Hypothalamus (tissue), 51 donors: ENCODE results near the gene GATAD2B.
"Not testable (repeated sequence)": the region's sequence is repeated elsewhere in the genome, so short reads cannot be mapped to it uniquely, and the experiment has no call there.

Source experiments
- DNase-seq, 51 donors: peaks; one replicate each; lab custom pipeline; 2025; lab: John Stamatoyannopoulos, UW

GATAD2B gene

DNA sequence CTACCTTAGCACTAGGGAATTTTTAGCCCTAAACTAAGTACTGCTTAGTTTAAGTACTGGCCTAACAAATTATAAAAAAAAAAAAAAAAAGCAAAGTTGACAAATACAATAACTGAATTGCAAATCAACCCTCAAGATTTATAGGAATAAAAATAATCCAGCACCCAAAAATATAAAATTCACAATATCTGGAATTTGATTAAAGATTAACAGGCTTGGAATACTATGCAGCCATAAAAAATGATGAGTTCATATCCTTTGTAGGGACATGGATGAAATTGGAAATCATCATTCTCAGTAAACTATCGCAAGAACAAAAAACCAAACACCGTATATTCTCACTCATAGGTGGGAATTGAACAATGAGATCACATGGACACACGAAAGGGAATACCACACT lies 78.4 kb downstream of the GATAD2B start:
- not testable (repeated sequence) for DNase-seq

DNA sequence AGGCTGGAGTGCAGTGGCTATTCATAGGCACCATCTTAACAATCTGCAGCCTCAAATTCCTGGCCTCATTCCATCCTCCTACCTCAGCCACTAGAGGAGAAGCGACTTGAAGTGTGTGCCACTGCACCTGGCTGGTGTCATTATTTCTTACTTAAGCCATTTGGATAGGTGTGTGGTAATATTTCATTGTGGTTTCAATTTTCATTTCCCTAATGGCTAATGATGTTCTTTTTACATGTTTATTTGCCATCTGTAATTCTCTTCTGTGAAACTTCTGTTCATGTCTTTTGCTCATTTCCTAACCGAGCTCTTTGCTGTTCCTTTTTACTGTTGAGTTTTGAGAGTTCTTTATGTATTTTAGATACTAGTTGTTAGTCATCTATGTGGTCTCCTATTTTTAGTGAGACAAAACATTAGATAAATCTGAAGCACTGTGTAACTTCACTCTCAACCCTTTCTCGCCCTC lies 80.7 kb downstream of the GATAD2B start:
- DNase-seq = no peak

DNA sequence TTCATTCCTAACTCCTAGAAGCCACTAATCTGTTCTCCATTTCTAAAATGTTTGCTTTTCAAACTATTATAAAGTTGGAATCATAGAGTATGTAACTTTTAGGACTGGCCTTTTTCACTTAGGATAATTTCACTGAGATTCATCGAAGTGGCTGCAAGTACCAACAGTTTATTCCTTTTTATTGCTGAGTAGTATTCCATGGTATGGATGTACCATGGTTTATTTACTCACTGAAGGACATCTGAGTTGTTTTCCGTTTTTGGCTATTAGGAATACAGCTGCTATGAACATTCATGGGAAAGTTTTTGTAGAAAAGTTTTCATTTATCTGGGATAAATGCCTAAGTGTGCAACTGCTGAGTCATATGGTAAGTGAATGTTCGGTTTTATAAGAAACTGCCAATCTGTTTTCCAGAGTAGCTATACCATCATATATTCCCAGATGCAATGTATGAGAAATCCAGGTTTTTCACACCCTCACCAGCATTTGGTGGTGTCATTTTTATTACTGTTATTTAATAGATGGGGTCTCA lies 81.2 kb downstream of the GATAD2B start:
- no peak for DNase-seq

DNA sequence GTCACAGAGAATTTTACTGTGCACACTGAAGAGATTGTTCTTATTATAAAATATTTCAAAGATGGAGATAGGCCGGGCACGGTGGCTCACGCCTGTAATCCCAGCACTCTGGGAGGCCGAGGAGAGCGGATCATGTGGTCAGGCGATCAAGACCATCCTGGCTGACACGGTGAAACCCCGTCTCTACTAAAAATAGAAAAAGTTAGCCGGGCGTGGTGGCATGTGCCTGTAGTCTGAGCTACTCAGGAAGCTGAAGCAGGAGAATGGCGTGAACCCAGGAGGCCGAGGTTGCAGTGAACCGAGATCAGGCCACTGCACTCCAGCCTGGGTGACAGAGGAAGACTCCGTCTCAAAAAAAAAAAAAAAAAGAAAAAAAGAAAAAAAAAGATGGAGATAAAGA lies 82.0 kb downstream of the GATAD2B start:
- DNase-seq = not testable (repeated sequence)

DNA sequence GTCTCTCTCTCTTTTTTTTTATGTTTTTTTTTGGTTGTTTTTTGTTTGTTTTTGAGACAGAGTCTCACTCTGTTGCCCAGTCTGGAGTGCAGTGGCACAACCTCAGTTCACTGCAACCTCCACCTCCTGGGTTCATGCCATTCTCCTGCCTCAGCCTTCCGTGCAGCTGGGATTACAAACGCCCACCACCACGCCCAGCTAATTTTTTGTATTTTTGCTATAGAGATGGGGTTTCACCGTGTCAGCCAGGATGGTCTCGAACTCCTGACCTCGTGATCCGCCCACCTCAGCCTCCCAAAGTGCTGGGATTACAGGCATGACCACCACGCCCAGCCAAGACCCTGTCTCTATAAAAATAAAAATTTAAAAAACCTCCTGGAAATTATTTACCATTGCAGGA lies 88.8 kb downstream of the GATAD2B start:
- DNase-seq = not testable (repeated sequence)

DNA sequence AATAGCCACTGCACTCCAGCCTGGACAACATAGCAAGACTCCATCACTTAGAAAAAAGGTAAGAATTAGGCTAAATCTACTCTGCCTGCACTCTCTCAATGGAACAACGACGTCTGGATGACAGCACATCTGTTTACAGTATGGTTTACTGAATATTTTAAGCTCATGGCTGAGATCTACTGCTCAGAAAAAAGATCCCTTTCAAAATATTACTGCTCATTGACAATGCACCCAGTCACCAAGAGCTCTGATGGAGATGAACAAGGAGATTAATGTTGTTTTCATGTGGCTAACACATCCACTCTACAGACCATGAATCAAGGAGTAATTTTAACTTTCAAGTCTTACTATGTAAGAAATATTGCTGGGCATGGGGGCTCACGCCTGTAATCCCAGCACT lies 89.6 kb downstream of the GATAD2B start:
- no peak for DNase-seq

DNA sequence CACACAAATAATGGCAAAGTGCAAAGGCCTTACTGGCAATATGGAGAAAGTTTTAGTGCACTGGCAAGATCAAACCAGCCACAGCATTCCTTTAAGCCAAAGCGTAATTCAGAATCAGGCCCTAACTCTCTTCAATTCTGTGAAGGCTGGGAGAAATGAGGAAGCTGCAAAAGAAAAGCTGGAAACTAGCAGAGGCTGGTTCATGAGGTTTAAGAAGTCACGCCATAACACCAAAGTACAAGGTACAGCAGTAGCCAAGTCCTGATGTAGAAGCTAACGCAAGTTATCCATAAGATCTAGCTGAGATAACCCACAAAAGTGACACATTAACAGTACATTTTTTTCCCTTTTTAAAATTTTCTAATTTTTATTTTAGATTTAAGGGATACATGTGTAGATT lies 90.5 kb downstream of the GATAD2B start:
- no peak for DNase-seq

DNA sequence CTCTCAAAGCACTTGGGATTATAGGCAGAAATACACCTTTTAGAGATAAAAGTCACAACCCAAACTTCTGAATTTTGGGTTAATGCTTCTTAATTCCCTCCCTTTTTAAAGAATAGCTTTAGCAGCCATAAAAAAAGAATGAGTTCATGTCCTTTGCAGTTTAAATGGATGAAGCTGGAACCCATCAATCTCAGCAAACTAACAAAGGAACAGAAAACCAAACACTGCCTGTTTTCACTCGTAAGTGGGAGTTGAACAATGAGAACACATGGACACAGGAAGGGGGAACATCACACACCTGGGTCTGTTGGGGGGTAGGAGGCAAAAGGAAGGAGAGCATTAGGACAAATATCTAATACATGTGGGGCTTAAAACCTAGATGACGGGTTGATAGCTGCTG lies 91.7 kb downstream of the GATAD2B start:
- DNase-seq = no peak

DNA sequence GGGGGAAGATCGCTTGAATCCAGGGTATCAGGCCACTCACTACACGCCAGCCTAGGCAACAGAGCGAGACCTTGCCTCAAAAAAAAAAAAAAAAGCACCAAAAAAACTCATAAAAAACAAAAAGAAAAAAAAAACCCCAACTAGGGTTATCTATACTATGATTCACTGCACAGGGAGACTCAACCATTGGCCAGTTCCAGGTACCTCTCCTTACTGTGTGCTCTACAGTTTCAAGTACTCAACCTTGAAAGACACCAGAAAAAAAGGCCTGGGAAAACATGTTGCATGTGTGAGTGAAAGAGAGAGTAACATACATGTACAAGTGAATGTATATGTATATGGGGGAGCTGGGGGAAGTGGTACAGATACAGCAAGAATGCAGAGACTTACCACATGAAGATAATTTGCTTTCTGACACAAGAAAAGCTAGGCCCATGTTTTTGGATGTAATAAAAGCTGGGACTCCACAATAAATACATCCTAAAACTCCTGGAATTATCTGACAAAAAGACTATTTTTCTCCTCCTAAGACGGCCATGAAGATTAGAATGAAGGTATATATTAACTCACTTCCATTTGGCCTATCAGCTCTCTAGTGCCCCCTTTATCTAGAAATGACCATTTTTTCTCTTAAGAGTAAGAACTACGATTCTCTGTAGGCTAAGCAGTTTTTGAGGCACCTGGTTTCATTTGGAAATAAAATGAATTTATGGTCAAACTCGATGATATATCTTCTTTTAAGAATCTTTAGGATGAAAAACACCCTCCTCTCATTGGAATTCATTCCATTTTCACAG lies 95.4 kb downstream of the GATAD2B start:
- no peak for DNase-seq

DNA sequence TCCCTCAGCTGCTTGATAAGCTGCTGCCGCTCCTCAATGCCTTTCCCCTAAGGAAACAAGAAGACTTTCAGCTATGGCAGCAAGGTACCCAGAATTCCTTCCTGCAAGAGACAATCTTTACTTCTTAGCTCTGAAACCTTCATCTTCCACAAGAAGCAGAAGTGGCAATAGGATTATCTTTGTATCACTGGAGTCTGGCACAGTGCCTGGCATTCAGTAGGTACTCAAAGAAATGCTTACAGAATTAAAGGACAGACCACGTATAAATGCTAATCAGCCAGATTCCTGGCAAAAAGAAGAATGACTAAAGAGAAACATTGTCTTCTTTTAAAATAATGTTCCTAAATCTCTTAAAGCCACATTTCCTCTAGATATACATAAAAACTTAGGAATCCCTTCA lies 103.9 kb downstream of the GATAD2B start:
- DNase-seq = no peak

DNA sequence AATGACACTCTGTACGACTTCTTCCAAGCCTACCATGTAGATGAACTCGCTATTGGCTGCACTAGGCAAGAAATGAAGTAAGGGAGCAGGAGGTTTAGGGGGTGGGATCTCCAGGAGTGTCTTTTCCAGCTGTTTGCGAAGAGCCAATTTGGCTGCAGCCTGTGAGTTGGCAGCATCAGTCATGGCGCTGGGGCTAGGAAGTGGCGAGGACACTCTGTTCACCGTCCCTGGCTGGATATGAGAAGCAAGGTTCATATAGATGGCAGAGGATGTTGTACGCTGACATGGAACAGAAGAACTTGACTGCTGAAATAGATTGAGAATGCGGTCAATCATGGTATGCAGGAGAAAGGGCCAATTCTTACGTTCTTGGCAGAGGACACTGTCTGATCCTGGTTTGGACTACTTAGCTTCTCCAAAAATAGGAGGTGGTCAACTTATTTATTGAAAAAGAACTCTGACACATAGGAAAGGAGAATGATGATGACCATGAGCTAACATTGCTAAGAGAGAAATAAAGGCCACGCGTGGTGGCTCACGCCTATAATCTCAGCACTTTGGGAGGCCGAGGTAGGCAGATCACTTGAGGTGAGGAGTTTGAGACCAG lies 106.4 kb downstream of the GATAD2B start:
- DNase-seq = no peak

DNA sequence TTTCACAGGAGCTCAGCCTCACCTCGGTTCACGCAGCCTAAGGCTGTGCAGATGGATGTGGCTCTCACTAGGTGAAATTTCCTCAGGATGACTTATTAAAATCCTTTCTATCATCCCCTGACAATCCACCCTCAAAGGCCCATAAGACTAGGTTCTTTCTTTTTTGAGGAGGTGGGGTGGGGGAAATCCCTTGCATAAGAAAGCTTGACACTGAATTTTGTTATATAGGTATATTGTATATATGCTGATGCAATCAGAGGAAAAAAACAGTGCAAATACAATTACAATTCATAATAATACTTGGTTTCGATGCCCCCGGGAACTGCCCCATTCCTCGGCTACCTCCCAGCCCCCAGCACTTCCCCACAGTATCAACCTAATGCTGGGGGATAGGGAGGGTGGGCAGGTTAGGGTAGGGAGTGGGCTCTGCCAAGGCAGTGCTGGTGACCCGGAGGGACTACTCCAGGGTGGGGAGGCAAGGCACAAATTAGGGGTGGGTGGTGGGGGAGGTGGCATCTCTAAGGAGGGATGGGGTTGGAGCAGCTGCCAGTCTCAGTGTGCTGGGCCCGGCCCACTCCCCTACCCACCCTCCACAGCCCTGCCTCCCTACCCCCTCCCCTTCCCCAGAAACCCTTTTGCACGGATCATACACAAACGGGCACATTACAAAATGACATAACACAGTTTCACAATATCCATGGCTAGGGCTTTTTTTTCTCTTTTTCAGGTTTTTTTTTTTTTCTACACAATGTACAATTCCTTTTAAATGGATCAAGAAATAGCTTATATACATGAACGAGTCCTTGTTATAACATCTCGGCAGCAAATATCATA lies 116.7 kb downstream of the GATAD2B start:
- DNase-seq = no peak

DNA sequence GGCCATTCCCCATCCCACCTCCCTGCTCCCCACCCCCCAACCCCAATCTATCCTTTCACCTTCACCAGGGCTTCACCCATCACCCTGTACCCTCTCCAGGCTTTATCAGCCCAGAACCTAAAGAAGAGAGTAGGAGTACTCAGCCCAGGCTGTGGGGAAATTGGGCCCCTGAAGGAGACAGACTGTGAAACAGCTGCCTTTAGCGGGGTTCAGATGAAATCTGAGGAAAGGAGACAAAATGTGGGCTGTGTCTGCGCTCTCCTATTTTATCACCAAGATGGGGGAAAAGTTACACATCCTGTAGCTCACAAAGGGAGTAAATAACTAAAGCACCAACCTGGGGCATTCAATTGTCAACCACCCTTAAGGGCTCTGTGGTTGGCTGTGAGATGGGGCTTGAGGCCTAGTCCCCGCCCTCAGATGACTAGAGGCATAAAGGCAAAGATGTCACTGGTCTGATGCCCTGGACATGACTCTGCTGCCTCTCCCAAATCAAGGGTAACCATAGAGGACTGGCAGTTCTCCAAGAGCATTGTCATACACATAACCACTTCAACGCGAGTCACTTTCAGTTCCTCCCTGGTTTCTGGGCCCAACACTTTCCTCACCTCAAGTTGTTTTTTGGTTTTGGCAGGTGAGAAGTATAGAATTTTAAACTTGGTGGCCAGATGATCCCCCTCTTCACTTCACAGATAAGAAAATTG lies 117.6 kb downstream of the GATAD2B start:
- peak in 5 of 51 donors; percentile 12 to 26 (median 19) for DNase-seq

DNA sequence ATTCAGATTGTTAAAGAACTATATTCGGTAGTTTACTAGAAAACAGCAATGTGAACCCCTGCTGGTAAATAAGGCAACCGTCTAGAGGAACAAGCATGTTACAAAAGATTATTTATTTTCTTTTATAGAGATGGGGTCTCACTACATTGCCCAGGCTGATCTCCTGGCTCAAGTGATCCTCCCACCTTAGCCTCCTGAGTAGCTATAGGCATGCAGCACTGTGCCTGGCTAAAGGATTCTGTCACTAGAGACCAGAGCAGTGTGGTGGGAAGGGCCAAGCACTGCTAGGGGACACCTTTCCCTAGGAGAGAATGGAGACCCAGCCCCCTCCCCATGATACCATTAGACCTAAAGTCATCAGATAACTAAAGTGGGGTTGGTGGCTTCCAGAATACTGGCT lies 118.7 kb downstream of the GATAD2B start:
- DNase-seq = no peak

DNA sequence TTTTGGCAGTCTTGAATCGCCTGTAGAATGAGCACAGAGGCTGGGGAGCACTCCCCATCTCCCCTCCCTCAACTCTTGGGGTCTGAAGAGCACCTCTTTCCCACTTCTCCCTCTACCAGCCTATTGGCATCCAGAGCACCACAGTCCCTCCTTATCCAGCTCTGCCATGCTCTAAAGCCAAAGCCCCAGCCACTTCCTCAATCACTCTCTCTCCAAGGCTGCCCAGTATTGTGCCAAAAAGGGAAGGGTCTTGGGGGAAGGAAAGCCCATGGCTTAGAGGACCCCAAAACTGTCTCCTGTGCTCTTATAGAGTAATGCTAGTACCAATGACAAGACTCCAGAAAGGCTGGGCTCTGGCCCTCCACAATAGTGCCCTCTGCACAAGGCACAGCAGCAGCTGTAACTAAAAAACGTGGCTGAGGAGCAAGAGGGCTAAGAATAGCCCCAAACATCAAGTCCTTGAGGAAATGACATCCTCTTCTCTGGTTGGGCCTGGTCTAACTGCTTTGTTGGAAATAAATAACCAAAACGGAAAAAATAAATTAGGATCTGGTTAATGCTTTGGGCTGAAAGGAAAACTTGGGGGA lies 119.2 kb downstream of the GATAD2B start:
- DNase-seq = no peak

DNA sequence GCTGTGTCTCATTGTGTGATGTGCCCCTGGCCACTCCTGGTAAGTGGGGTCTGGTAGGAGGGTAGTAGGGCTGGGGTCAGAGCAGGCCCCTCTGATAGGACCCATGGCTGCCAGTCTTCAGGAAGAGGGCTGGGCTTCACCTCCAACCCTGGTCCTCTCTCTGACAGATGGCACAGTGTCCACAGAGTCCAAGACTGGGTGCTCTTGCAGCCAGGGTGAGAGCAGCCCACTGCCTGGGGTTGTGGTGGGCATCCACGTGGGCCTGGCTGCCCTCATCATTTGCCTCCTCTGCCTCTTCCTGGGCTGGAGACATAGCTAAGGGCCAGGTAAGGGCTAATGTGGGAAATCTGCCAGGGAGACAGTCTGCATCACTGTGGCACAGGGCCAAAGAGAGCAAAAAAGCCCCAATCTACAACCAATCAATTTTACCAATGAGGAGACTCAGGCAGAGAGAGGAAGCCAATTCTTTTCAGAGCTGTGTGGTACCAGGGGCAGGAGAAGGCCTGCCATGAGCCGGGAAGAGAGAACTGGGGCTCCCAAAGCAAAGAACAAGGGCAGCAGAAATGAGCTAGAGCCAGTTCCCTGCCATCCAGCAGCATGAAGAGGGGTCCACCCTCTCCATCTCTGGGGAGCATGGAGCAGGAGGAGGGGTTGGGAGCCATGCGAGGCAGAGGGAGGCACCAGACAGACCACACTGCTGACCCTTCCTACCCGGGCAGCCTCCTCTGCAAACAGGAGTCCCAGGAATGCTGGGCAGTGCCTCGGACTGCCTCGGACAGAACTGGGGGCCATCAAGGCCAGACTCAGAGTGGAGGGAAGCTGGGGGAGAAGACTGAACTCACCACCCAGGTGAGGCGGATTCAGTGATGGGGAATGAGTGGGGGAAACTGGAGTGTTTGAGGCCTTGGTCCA lies 120.7 kb downstream of the GATAD2B start:
- no peak for DNase-seq

DNA sequence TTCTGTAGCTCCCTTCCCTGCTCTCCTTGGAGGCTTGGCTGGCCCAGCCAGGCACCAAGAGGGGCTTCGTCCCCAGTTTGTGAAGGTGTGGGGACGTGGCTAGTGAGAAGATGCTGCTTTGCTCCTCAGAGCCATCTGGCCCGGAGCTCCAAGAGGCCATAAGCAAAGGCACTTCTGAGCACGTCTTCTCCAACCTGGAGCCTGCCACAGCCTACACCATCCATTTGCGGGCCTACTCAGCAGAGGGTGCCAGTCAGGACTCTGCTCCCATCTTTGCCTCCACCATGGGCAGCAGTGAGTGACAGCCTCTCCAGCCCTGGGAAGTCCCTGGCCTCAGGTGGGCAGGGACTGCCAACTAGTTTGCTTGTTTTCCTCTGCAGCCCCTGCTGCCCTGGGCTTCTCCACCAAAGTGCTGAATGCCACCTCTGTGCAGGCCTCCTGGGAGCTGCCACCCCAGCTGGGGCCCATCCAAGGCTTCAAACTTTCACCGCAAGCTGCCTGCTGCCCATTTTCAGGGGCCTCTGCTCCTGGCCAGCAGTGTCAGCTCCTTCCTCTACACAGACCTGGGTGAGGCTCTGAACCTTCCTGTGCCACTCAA lies 121.6 kb downstream of the GATAD2B start:
- no peak for DNase-seq

DNA sequence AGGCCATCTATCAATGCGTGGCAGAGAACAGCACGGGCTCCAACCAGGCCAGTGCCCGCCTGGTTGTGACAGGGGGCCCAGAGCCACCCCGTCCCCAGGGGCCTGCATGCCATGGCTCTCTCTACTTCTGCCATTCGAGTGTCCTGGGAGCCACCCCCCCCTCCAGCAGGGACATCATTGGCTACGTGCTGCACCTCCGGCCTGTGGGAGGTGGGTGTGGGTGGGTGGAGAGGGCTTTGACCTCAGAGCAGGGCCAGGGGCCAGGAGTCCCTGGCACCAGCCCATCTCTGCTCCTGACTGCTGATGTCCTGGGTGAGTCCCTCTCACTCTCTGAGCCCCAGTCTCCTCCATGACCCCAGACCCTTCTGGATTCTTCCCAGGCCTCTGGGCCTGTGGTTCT lies 122.3 kb downstream of the GATAD2B start:
- DNase-seq = no peak
